Tongue (tissue), 2 donors: ENCODE measurements around the gene HNRNPL. TPM values are rescaled to one million over a fixed set of nuclear protein-coding genes. Genes with fewer than 3 reads are reported as not detected.
"Not testable (repeated sequence)": the region's sequence is repeated elsewhere in the genome, so short reads cannot be mapped to it uniquely, and the experiment has no call there.

ENCODE experiments used
- DNase-seq: peaks from one replicate; pipeline ENCODE4 v3.0.0-alpha.2; 2015
- total RNA-seq: library from RNA; depleted of rRNA; stranded (reverse); fragments of >200 nt; gene quantifications from one replicate; pipeline ENCODE4 v1.2.3, GENCODE V29; 2014

The HNRNPL gene
- 249 TPM for total RNA-seq

GRCh38 chr19:38849860-38850435 lies at the start of gene HNRNPL:
Gene HNRNPL (minus strand): TSS chr19:38849986. CDS start chr19:38849966, 20 bp downstream.
- no peak for DNase-seq

DNA sequence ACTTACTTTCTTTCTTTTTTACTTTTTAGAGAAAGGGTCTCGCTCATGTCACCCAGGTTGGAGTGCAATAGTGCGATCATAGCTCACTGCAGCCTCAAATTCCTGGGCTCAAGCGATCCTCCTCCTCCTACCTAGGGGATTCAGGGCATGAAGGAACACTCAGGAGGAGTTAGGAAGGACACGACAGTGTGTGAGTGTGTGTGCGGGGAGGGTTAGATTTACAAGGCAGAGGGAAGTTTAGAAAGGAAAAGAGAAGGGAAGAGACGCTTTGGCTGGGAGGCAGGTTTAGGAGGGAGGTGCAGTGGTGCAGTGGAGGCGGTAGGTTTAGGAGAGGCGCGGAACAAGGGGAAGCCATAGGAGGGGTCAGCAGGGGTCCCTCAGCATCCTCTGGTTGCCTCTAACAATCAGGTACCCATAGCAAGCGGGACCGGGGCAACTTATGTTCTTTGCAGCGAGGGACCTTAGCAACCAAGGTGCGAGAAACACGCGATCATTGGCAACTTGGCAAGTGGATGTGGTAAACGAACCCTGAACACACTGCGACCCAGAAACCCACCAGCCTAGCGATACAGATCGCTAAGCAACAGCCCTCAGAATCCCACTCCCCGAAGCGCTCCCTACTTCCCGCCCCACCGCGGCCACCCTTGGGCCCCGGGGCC lies 49.1 kb upstream of the HNRNPL start:
- DNase-seq: no peak

GRCh38 chr19:38894968-38895367 lies 45.2 kb upstream of the HNRNPL start:
- DNase-seq: no peak

- DNase-seq: no peak
These were observed 43.6 kb upstream of the HNRNPL start for GRCh38 chr19:38893341-38893771.

GRCh38 chr19:38892841-38893240 lies 43.1 kb upstream of the HNRNPL start:
- DNase-seq: no peak

- DNase-seq: peak; percentile 76
These were observed 42.0 kb upstream of the HNRNPL start for GRCh38 chr19:38891771-38892170.

- DNase-seq: peak; percentile 66
These were observed 40.9 kb upstream of the HNRNPL start for GRCh38 chr19:38890686-38891085.

DNA sequence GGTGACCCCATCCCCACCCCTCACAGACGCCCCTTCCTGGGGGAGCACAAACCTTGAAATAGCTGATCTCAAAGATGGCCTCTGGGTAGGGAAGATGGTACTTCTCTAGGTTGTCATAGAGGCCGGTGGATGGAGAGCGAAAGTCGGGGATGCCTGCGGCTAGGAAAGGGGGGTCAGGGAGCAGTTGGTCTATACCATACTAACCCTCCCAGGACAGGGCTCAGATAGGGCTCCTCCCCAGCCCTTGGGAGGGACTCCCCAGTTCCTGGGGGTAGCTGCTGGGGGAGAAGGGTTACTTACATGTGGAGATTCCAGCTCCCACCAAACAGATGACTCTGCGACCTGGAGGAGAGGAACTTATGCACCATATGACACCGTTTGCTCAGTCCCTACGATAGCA lies 40.0 kb upstream of the HNRNPL start:
- DNase-seq: no peak

DNA sequence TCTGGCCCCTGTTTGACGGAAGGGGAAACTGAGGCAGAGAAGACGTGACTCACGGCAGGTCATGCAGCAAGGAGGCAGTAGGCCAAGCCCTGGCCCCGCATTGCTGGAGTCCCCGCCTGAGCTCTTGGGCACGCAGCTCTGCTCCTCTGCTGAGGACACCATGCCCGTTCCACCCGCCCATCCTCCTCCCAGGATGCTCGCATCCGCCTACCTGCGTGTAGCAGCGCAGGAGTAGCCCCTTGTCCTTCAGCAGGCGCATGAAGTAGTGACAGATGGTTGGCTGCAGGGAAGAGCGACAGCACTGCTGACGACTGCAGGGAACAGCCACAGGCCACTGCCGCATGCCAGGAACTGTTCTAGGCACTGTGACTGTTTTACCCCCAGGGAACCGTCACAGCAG lies 39.1 kb upstream of the HNRNPL start:
- no peak for DNase-seq

DNA sequence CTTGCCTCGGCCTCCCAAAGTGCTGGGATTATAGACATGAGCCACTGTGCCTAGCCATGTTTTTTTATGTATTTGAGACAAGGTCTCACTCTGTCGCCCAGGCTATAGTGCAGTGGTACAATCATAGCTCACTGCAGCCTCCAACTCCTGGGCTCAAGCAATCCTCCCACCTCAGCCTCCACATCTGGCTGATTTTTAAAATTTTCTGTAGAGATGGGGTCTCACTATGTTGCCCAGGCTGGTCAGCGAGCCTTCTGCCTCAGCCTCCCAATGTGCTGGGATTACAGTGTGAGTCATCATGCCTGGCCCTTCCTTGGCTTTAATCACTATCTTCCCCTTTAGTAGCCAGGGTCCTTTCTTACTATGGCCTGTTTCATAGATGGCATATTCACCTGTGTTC lies 34.9 kb upstream of the HNRNPL start:
- DNase-seq: not testable (repeated sequence)

DNA sequence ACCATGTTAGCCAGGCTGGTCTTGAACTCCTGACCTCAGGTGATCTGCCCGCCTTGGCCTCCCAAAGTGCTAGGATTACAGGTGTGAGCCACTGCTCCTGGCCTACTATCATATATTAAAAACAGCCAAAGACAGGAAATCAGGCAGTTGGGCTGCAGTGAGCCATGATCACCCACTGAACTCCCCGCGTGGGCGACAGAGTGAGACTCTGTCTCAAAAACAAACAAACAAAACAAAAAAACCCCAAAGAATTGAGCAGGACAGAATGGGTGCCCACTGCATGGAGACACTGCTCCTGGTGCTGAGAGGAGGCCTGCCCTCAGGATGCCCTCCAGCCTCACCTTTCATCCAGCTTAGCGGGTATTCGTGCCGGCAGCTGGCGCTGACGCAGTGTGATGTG lies 33.5 kb upstream of the HNRNPL start:
- DNase-seq: no peak

GRCh38 chr19:38880882-38881609 lies 31.3 kb upstream of the HNRNPL start:
- DNase-seq: no peak

DNA sequence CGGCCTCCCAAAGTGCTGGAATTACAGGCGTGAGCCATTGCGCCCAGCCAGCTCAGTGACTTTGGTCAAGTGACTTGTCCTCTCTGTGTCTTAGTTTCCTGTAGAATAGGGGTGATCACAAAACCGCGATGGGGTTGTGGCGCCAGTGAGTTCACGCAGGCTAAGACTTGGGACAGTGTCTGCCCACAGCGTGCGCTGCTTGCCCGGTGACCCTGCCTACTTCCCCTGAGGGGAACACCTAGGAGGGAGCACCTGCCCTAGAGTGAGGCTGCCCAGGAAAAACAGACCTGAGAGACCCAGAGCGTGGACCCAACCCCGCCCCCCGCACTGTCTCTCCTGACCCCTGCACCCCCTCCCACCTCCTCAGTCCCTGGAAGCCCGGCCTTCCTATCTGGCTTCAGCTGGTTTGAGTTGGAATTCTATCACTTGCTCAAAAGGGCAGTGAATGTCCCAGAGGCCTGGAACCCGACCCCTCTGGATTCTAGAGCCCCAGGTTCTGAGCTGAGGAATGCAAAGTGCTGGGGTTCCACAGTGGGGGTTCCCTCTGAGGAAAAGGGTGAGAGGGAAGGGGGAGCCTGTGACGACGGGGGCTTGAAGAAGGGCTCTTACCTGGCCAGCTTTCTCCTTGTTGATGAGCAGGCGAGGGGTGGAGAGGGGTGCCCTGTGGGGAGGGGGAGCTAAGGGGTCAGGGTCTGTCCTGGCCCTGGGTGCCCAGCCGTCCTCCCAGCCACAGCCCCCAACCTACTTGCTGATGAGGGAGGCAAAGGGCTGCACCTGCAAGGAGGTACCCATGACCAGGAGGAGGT lies 30.5 kb upstream of the HNRNPL start:
- DNase-seq: no peak

GRCh38 chr19:38879400-38879751 lies 29.6 kb upstream of the HNRNPL start:
- no peak for DNase-seq

DNA sequence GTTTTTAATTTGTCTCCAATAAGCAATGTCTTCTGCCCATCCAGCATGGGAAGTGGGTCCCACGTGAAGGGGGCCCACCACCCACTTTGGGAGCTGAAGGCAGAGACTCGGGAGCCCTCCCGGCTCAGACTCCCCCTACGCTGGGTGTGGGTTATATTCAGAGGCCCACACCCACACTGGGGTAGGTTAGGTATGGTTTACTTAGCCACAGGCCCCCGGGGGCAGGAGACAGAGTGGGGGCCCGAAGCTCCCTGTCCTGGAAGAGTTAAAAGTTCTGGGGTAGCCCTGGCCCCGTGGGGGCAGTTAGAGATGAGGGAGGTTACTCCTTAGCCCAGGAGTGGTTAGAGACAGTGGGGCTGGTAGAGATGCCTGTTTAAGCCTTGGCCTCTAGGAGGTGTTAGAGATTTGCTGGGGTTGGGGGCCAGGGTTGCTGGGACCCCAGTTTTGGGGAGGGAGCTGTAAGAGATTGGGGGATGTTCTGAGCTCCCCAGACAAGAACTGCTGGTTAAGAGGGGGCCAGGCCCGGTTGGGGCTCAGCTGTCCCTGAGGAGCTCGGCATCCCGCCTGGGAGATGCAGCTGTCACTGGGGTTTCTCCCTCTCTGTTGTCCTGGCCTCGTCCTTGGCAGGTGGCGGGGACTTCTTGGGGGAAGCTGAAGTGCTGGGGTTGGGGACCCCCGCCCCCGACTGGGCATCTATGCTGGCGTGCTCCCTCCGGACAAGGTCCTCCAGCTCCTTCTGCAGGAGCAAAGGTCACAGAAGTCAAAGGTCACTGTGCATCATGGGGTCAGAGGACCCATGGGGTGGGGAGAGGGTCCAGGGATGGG lies 29.0 kb upstream of the HNRNPL start:
- no peak for DNase-seq

GRCh38 chr19:38877781-38878574 lies 28.2 kb upstream of the HNRNPL start, which contains the start of gene RINL:
Gene RINL (minus strand): TSS chr19:38878275. CDS start chr19:38876742, 1,533 bp downstream.
- no peak for DNase-seq

GRCh38 chr19:38875656-38876395 lies 26.0 kb upstream of the HNRNPL start:
- peak; percentile 57 for DNase-seq

- DNase-seq: peak; percentile 35
These were observed 23.6 kb upstream of the HNRNPL start for GRCh38 chr19:38873400-38873799.

GRCh38 chr19:38870612-38871011 lies 20.8 kb upstream of the HNRNPL start:
- no peak for DNase-seq
